Measurements from ENCODE around the gene FARP1.

The FARP1 gene

DNA sequence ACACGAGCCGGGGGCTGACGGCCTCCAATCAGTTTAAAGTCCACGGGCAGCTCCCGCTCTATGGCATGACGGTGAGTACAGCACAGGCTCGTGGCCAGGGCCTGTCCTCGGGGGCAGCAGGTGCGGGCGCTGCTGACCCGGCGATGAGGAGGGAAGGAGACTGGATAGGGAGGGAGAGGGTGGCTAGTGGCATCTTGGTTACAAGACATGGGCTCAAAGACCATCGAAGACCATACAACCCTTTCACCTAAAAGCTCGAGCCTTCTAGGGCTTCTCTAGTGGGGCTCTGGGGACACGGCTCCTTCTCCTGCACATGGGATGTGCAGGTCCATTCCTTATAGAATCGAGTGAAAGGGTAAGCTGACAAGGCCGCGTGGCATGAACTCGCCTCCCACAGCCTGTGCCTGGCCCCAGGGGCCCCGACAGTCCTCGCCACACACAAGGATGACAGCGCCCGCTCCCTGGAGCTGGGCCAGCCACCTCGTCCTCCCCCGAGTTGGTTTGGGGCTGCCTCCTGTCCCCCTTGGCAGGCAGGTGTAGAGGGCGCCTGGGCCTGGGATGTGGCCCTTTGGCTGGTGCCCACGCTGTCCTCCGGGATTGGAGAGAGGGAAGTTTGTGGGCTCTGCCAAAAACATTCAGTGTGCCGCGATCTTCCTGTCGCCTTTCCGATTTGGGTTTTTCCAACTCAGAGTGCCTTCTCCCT is 296.4 kb downstream of the FARP1 start:
- DNase-seq (ENCODE audit: low read depth, low spot score) = no peak
- no peaks in the 10 kb centered on the region for H3K9me3 ChIP-seq (ENCODE audit: low read depth, low read length)

GRCh38 chr13:98439896-98440295 is 297.0 kb downstream of the FARP1 start:
- Histone ChIP-seq H3K27ac (no peak overlapping the region), H3K9me3 (ENCODE audit: low read depth, low read length) (no peaks in the 10 kb centered on the region), H3K9ac (ENCODE audit: insufficient read length) (no peak overlapping the region), H3K36me3 (ENCODE audit: insufficient read depth, low read length) (no peaks in the 10 kb centered on the region), H3K4me3 (no peak overlapping the region)
- no peak for DNase-seq (ENCODE audit: low read depth, low spot score)
- no peak for TF ChIP-seq POLR2AphosphoS5 (IDR thresholded peaks at IDR 0.05; ENCODE audit: borderline replicate concordance, low read depth, low read length)
- no peak for TF ChIP-seq EZH2 (IDR thresholded peaks at IDR 0.05)
- no peak for TF ChIP-seq FOXP2 (optimal IDR thresholded peaks at IDR 0.05; ENCODE audit: control extremely low read depth, extremely low read length, insufficient read depth)

More for the DNA sequence above, 296.4 kb downstream of the FARP1 start:
- no peak overlapping the region for H3K9ac ChIP-seq (ENCODE audit: insufficient read length)
- TF ChIP-seq POLR2AphosphoS5 (IDR thresholded peaks at IDR 0.05; ENCODE audit: borderline replicate concordance, low read depth, low read length) (no peak), FOXP2 (optimal IDR thresholded peaks at IDR 0.05; ENCODE audit: control extremely low read depth, extremely low read length, insufficient read depth) (no peak), EZH2 (IDR thresholded peaks at IDR 0.05) (no peak)
- no peaks in the 10 kb centered on the region for H3K36me3 ChIP-seq (ENCODE audit: insufficient read depth, low read length)
- no peak overlapping the region for H3K4me3 ChIP-seq
- no peak overlapping the region for H3K27ac ChIP-seq

- no peak for DNase-seq (ENCODE audit: low read depth, low spot score)
- no peak overlapping the region for H3K4me3 ChIP-seq
- no peak overlapping the region for H3K27ac ChIP-seq
- TF ChIP-seq POLR2AphosphoS5 (IDR thresholded peaks at IDR 0.05; ENCODE audit: borderline replicate concordance, low read depth, low read length) = no peak
- no peak for TF ChIP-seq FOXP2 (optimal IDR thresholded peaks at IDR 0.05; ENCODE audit: control extremely low read depth, extremely low read length, insufficient read depth)
- TF ChIP-seq EZH2 (IDR thresholded peaks at IDR 0.05) = no peak
- no peaks in the 10 kb centered on the region for H3K36me3 ChIP-seq (ENCODE audit: insufficient read depth, low read length)
- H3K9me3 ChIP-seq (ENCODE audit: low read depth, low read length) = no peaks in the 10 kb centered on the region
- H3K9ac ChIP-seq (ENCODE audit: insufficient read length) = no peak overlapping the region
These were observed 297.6 kb downstream of the FARP1 start for GRCh38 chr13:98440390-98441055.

GRCh38 chr13:98441056-98441676 is 298.3 kb downstream of the FARP1 start:
- no peak overlapping the region for H3K27ac ChIP-seq
- H3K9me3 ChIP-seq (ENCODE audit: low read depth, low read length) = no peaks in the 10 kb centered on the region
- H3K4me3 ChIP-seq = no peak overlapping the region
- TF ChIP-seq EZH2 (IDR thresholded peaks at IDR 0.05) (no peak), FOXP2 (optimal IDR thresholded peaks at IDR 0.05; ENCODE audit: control extremely low read depth, extremely low read length, insufficient read depth) (no peak), POLR2AphosphoS5 (IDR thresholded peaks at IDR 0.05; ENCODE audit: borderline replicate concordance, low read depth, low read length) (no peak)
- H3K9ac ChIP-seq (ENCODE audit: insufficient read length) = no peak overlapping the region
- H3K36me3 ChIP-seq (ENCODE audit: insufficient read depth, low read length) = no peaks in the 10 kb centered on the region; the same call in 1 of the 2 replicates
- DNase-seq (ENCODE audit: low read depth, low spot score) = no peak

DNA sequence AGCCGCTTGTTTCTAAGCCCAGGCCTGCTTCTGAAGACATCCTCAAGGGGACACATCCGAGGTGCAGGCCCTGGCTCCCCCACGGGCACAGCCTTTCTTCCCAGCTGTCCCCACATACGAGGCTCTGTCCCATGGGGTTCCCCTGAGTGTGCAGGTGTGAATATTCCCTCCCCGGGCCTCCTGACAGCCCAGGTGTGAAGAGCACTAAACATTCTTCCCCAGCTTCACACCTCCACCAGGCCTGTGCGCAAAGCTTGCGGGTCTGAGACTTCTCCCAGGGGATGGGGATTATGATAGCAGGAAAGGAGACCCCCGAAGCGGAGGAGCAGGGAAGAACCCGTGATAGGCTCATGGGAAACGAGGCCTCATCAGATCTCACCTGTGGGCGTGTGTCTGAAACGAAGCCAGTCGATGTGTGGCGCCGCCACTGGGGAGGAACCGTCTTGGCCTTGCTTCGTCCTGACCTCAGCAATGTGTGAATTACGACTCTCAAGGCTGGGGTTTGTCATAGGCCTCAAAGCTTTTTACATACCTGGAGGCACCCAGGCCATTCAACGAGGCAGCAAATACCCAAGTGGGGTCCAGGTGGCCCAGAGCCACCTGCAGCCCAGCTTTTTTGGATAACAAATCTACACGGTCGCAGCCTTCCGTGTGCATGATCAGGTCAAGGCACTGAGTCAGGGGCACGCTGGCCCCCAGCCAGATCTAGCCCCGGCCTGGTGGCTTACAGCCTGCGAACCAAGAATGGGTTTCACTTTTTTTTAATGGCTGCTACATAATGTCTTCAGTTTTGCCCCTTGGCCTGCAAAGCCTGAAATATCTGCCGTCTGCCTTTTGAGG is 299.7 kb downstream of the FARP1 start:
- no peaks in the 10 kb centered on the region for H3K9me3 ChIP-seq (ENCODE audit: low read depth, low read length)
- DNase-seq (ENCODE audit: low read depth, low spot score) = no peak
- no peak for TF ChIP-seq FOXP2 (optimal IDR thresholded peaks at IDR 0.05; ENCODE audit: control extremely low read depth, extremely low read length, insufficient read depth)
- no peak for TF ChIP-seq EZH2 (IDR thresholded peaks at IDR 0.05)
- no peak for TF ChIP-seq POLR2AphosphoS5 (IDR thresholded peaks at IDR 0.05; ENCODE audit: borderline replicate concordance, low read depth, low read length)
- no peak overlapping the region for H3K4me3 ChIP-seq
- H3K27ac ChIP-seq = no peak overlapping the region
- H3K36me3 ChIP-seq (ENCODE audit: insufficient read depth, low read length) = peaks cover 10% of the 10 kb centered on the region; the same call in 1 of the 2 replicates
- no peak overlapping the region for H3K9ac ChIP-seq (ENCODE audit: insufficient read length)

DNA sequence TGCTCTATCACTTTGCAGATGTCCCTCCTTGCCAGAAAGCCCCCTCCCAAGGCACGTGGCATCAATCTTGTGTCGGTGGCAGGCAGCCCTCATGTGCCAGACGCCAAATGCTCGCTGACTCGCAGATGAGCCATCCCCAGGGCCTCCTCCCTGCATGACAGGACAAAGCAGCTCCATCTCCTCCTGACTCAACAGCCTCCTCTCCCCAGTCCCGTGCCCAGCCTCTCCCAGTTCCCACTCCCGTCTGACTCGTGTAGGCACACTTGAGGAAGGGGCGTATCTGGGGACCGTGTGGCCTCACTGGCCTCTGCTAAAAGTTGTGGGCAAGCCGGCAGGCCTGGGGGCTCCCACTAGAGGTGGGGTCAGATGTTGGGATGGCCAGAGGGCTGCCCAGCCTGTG is 300.4 kb downstream of the FARP1 start:
- TF ChIP-seq EZH2 (IDR thresholded peaks at IDR 0.05) = no peak
- no peak for TF ChIP-seq POLR2AphosphoS5 (IDR thresholded peaks at IDR 0.05; ENCODE audit: borderline replicate concordance, low read depth, low read length)
- TF ChIP-seq FOXP2 (optimal IDR thresholded peaks at IDR 0.05; ENCODE audit: control extremely low read depth, extremely low read length, insufficient read depth) = no peak
- Histone ChIP-seq H3K9ac (ENCODE audit: insufficient read length) (no peak overlapping the region), H3K36me3 (ENCODE audit: insufficient read depth, low read length) (peaks cover 17% of the 10 kb centered on the region), H3K27ac (no peak overlapping the region), H3K4me3 (no peak overlapping the region), H3K9me3 (ENCODE audit: low read depth, low read length) (no peaks in the 10 kb centered on the region)
- no peak for DNase-seq (ENCODE audit: low read depth, low spot score)

DNA sequence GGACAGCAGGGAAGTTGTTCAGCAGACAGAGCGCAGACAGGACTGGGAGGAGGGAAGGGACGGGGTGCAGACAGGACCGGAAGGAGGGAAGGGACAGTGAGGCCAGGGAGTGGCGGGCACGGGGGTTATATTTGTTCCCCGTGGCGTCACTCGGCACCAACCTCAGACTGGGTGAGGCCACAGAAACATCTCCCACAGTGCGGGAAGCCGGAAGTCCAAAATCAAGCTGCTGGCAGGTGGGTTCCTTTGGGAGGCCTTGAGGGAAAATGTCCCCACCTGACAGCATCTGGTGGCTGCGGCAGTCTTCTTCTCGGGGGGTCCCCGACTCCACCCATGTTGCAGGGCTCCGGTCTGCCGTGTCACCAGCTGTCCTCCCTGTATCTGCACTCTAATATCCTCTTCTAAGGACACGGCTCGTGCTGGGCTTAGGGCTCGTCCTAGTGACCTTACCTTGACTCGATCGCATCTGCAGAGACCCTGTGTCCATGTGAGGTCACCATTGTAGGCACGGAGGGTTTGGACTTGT is 301.0 kb downstream of the FARP1 start:
- no peak overlapping the region for H3K4me3 ChIP-seq
- TF ChIP-seq FOXP2 (optimal IDR thresholded peaks at IDR 0.05; ENCODE audit: control extremely low read depth, extremely low read length, insufficient read depth) (no peak), EZH2 (IDR thresholded peaks at IDR 0.05) (no peak), POLR2AphosphoS5 (IDR thresholded peaks at IDR 0.05; ENCODE audit: borderline replicate concordance, low read depth, low read length) (no peak)
- H3K9me3 ChIP-seq (ENCODE audit: low read depth, low read length) = no peaks in the 10 kb centered on the region
- no peak overlapping the region for H3K27ac ChIP-seq
- peaks cover 22% of the 10 kb centered on the region for H3K36me3 ChIP-seq (ENCODE audit: insufficient read depth, low read length)
- no peak overlapping the region for H3K9ac ChIP-seq (ENCODE audit: insufficient read length)
- DNase-seq (ENCODE audit: low read depth, low spot score) = no peak

All from SK-N-MC (cell line).